Adrenal gland (tissue), 12 donors: Measurements from ENCODE around the gene PIAS2. TPM values are rescaled to one million over a fixed set of nuclear protein-coding genes. Genes with fewer than 3 reads are reported as not detected.

Experiments
- DNase-seq, 7 donors: peaks; one replicate each; pipeline ENCODE4 v3.0.0-alpha.2; 2019 to 2020
- H3K27ac ChIP-seq, 5 donors: fragments of 200-600 bp; sonication (generic) in 4 of 5; 1 replicate in 3 of 5; 2 replicates in 2 of 5; pipeline versions ENCODE4 v1.5.1 to v1.8.0; 2016 to 2020; ENCODE audit warnings: mild to moderate bottlenecking in 1 of 5
- H3K27me3 ChIP-seq: fragments of 200-600 bp; 2 replicates; pipeline ENCODE4 v1.8.0; 2021
- H3K36me3 ChIP-seq, 2 donors: fragments of 200-600 bp; replicated peaks in 1 of 2; 1 replicate in 1 of 2; 2 replicates in 1 of 2; pipeline versions ENCODE4 v1.5.1 to v1.8.0; 2018 to 2022
- H3K4me1 ChIP-seq, 2 donors: fragments of 200-600 bp; replicated peaks in 1 of 2; 1 replicate in 1 of 2; 2 replicates in 1 of 2; pipeline versions ENCODE4 v1.5.1 to v1.8.0; 2018 to 2021
- H3K4me3 ChIP-seq, 4 donors: fragments of 200-600 bp; sonication (generic) in 3 of 4; one replicate each; pipeline ENCODE4 v1.5.1; 2016 to 2018
- H3K9me3 ChIP-seq, 3 donors: fragments of 200-600 bp; sonication (generic) in 1 of 3; replicated peaks in 1 of 3; 1 replicate in 2 of 3; 2 replicates in 1 of 3; pipeline versions ENCODE4 v1.5.1 to v1.8.0; 2016 to 2021
- POLR2A ChIP-seq, 2 donors: fragments of 450-650 bp; IDR thresholded peaks; one replicate each; pipeline ENCODE4 v1.6.1; 2017; ENCODE audit warnings: antibody characterized with exemption in 2 of 2, mild to moderate bottlenecking in 2 of 2, moderate library complexity in 1 of 2
- WGBS, 4 donors: extraction: QIAGEN DNeasy Blood & Tissue Kit in 2 of 4; methylation state at CpG; one replicate each; pipeline versions ENCODE4 v1.1.5 to v1.1.7; 2013 to 2017; 5-methylcytosine and 5-hydroxymethylcytosine counted together
- intact Hi-C, 2 donors: fragments of 100-400 bp; cut with DNase I; formaldehyde crosslinking; loops; one replicate each; pipeline versions ENCODE4 v1.14.1 to v1.15.0; 2022 to 2023
- polyA plus RNA-seq, 3 donors: library from polyadenylated mRNA; stranded (reverse); fragments of 200-250 nt in 2 of 3; fragments of 350-450 nt in 1 of 3; fragmentation: Illumina TruSeq in 1 of 3; extraction: RNeasy Lipid Tissue Mini Kit (QIAGEN cat#74804) in 1 of 3; gene quantifications; one replicate each; pipeline ENCODE4 v1.2.3, GENCODE V29; 2013 to 2014
- total RNA-seq, 9 donors: library from RNA; depleted of rRNA in 4 of 9; stranded (reverse); fragments of >200 nt in 4 of 9; fragments of 120-200 nt in 1 of 9; fragmentation: NEBNext Ultra II Directional in 1 of 9; extraction: Animal tissue kit (Norgen Biotek cat#: 25700) in 1 of 9; gene quantifications; one replicate each; pipeline versions ENCODE4 v1.1.0 to v1.2.4, GENCODE V29; 2013 to 2023
- TF ChIP-seq, protein P1 (sequence below), 6 experiments: fragments of 450-650 bp in 4 of 6; fragments of 200-600 bp in 2 of 6; sonication (generic) in 1 of 6; IDR thresholded peaks; 1 replicate in 5 of 6; 2 replicates in 1 of 6; pipeline versions ENCODE4 v1.5.1 to v1.8.0; 2016 to 2021; ENCODE audit warnings: antibody characterized with exemption in 6 of 6, mild to moderate bottlenecking in 2 of 6, moderate library complexity in 1 of 6
- donor health status: healthy with polysubstance abuse.
- donor health status: Bipolar disorder and iron deficiency.
- donor health status: DM: yes; HTN: yes; CAD: no.
- donor health status: DM: no; HTN: no; CAD: no.
- donor health status: DM: no; HTN: no; CAD: no.
- donor health status: DM: yes; HTN: yes; CAD: no.

PIAS2 gene
- total and polyA plus RNA-seq, 12 donors, result 4.7 to 52.9 (median 31.8) TPM

DNA sequence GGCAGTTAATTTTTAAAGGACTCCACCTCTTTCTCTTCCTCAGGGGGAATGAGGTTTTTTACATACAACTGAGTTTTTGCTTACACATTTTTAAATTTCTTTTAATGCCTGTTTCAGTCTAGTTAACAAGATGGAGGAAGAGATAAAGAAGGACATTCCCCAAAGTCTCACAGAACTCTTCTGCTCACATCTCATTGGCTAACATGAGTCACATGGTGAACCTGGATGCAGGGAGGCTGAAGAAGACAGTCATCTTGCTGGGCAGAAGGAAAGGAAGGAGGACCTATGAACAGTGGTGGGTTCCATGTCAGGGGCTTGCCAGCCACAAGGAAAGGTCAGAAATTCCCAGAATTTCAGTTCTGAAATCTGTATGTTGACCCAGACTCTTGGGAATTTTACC, 150.1 kb downstream of the PIAS2 start:
- Histone ChIP-seq H3K4me1 (no peaks in the 10 kb centered on the region), H3K9me3 (no peaks in the 10 kb centered on the region), H3K27me3 (no peaks in the 10 kb centered on the region), H3K4me3 (no peak overlapping the region), H3K27ac (no peak overlapping the region), H3K36me3 (no peaks in the 10 kb centered on the region)
- intact Hi-C loops, result no loop called here
- DNase-seq, result no peak
- TF ChIP-seq, protein P1, sequence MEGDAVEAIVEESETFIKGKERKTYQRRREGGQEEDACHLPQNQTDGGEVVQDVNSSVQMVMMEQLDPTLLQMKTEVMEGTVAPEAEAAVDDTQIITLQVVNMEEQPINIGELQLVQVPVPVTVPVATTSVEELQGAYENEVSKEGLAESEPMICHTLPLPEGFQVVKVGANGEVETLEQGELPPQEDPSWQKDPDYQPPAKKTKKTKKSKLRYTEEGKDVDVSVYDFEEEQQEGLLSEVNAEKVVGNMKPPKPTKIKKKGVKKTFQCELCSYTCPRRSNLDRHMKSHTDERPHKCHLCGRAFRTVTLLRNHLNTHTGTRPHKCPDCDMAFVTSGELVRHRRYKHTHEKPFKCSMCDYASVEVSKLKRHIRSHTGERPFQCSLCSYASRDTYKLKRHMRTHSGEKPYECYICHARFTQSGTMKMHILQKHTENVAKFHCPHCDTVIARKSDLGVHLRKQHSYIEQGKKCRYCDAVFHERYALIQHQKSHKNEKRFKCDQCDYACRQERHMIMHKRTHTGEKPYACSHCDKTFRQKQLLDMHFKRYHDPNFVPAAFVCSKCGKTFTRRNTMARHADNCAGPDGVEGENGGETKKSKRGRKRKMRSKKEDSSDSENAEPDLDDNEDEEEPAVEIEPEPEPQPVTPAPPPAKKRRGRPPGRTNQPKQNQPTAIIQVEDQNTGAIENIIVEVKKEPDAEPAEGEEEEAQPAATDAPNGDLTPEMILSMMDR (IDR thresholded peaks at IDR 0.05), result no peak
- no peak for TF ChIP-seq POLR2A (IDR thresholded peaks at IDR 0.05)

GRCh38 chr18:46764586-46764985, 152.7 kb downstream of the PIAS2 start:
- 96 to 100% (median 97%) methylated on average over 2 of the region's 2 CpGs for WGBS, 4 donors
- no peak for DNase-seq
- intact Hi-C loops, result no loop called here
- TF ChIP-seq, protein P1 (IDR thresholded peaks at IDR 0.05), result no peak
- no peak for TF ChIP-seq POLR2A (IDR thresholded peaks at IDR 0.05)
- H3K4me1 ChIP-seq, result peaks cover 0 to 11% of the 10 kb centered on the region in 2 donors
- no peaks in the 10 kb centered on the region for H3K9me3 ChIP-seq
- no peaks in the 10 kb centered on the region for H3K36me3 ChIP-seq
- H3K27ac ChIP-seq, result no peak overlapping the region
- no peak overlapping the region for H3K4me3 ChIP-seq
- no peaks in the 10 kb centered on the region for H3K27me3 ChIP-seq

GRCh38 chr18:46761059-46761769, 156.1 kb downstream of the PIAS2 start:
- intact Hi-C loops, result no loop called here
- Histone ChIP-seq H3K9me3 (no peaks in the 10 kb centered on the region), H3K36me3 (no peaks in the 10 kb centered on the region), H3K27me3 (no peaks in the 10 kb centered on the region), H3K27ac (peak overlapping the region in 1 of 5 donors; percentile 4), H3K4me3 (no peak overlapping the region), H3K4me1 (peaks cover 0 to 15% of the 10 kb centered on the region in 2 donors)
- no peak for DNase-seq
- WGBS, 4 donors, result 50 to 64% (median 55%) methylated on average over 2 of the region's 2 CpGs
- no peak for TF ChIP-seq POLR2A (IDR thresholded peaks at IDR 0.05)
- TF ChIP-seq, protein P1 (IDR thresholded peaks at IDR 0.05), result no peak

DNA sequence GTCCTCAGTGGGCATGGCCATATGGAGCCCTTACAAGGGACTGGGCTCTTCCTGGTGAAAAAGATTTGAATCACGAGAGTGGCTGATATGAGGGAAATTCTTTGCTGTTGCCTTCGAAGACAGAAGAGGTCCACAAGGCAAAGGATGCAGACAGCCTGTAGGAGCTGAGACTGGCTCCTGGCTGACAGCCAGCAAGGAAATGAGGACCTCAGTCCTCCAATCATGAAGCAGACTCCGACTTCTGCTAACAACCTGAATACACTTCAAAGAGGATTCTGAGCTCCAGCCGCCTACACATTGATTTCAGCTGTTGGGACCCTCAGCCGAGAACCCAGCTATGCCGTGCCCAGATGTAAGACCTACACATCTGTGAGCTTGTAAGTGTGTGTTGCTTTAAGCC, 157.4 kb downstream of the PIAS2 start:
- peaks cover 0 to 15% of the 10 kb centered on the region in 2 donors for H3K4me1 ChIP-seq
- 61 to 75% (median 62%) methylated on average over 6 of the region's 6 CpGs for WGBS, 4 donors
- TF ChIP-seq POLR2A (IDR thresholded peaks at IDR 0.05), result no peak
- TF ChIP-seq, protein P1 (IDR thresholded peaks at IDR 0.05), result no peak
- H3K36me3 ChIP-seq, result no peaks in the 10 kb centered on the region
- H3K27ac ChIP-seq, result no peak overlapping the region
- no peak overlapping the region for H3K4me3 ChIP-seq
- intact Hi-C loops, result loop anchor here in 1 of 2 donors (10.0 kb wide), 2 partner anchors 55 to 85 kb away; no protein-coding TSS in a partner anchor
- no peak for DNase-seq
- H3K9me3 ChIP-seq, result no peaks in the 10 kb centered on the region
- no peaks in the 10 kb centered on the region for H3K27me3 ChIP-seq
